SU-DHL-6 (cell line): ENCODE data around the gene TMEM117.

Experiments
- EZH2phosphoT487 ChIP-seq: fragments of 200-600 bp; sonication (generic), shearing (Covaris generic); conservative IDR thresholded peaks from 2 replicates; pipeline ENCODE4 v1.6.1; 2018; ENCODE audit warnings: mild to moderate bottlenecking, antibody characterized with exemption, low read length, moderate library complexity, mixed read lengths
- TF ChIP-seq, protein P1 (sequence below): fragments of 200-600 bp; sonication (generic); IDR thresholded peaks from one replicate; pipeline ENCODE4 v1.5.1; 2017; ENCODE audit warnings: antibody characterized with exemption, mild to moderate bottlenecking, low read length, moderate library complexity; ENCODE audit not compliant: insufficient read depth, poor library complexity, severe bottlenecking

DNA sequence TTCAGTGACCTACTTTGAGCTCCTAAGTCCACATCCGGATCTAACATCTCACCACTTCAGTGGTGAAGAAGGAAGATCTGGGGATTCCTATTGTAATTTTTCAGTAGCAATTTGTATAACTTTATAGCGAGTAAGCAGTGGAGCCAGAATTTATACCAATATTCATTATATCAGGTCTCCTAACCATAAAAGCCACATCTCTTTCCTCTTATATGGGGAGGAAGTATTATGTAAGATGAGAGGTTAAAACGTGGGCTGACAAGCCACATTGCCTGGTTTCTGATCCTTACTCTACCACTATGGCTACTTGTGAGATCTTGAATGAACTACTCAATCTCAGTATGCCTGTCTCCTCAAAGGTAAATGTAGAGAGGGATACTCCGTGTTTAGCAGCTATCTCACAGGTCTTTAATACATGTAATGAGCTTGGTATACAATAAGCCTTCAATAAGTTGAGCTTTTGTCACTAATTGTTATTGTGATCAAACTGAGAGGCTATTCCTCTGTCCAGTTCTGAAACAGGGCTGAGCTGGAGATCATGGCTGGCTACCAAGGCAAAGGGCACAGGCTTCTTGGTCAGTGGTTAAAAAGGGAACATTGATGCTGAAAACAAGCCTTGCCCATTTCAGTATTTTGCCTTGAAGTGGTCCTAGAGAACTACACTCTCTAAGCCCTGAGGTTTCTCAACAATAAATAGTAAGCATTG lies 3.3 kb upstream of the TMEM117 start:
- TF ChIP-seq, protein P1, sequence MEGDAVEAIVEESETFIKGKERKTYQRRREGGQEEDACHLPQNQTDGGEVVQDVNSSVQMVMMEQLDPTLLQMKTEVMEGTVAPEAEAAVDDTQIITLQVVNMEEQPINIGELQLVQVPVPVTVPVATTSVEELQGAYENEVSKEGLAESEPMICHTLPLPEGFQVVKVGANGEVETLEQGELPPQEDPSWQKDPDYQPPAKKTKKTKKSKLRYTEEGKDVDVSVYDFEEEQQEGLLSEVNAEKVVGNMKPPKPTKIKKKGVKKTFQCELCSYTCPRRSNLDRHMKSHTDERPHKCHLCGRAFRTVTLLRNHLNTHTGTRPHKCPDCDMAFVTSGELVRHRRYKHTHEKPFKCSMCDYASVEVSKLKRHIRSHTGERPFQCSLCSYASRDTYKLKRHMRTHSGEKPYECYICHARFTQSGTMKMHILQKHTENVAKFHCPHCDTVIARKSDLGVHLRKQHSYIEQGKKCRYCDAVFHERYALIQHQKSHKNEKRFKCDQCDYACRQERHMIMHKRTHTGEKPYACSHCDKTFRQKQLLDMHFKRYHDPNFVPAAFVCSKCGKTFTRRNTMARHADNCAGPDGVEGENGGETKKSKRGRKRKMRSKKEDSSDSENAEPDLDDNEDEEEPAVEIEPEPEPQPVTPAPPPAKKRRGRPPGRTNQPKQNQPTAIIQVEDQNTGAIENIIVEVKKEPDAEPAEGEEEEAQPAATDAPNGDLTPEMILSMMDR: no peak
- TF ChIP-seq EZH2phosphoT487: no peak
